H1 (cell line): Measurements from ENCODE around the gene CAMK2D. TPM values are rescaled to one million over a fixed set of nuclear protein-coding genes. Genes with fewer than 3 reads are reported as not detected.

Source experiments
- CTCF ChIA-PET: fragments of 300-600 bp; sonication (Branson Sonifier 250); formaldehyde crosslinking; loops from one replicate; lab custom pipeline; 2021; ENCODE audit not compliant: partially characterized antibody; lab: Charles Lee
- POLR2A ChIA-PET: fragments of 300-600 bp; sonication (Branson Sonifier 250); formaldehyde crosslinking; loops from one replicate; lab custom pipeline; 2021; ENCODE audit warnings: inconsistent platforms; ENCODE audit not compliant: partially characterized antibody; lab: Charles Lee
- DNase-seq, 2 experiments: peaks; one replicate each; pipeline versions ENCODE4 v3.0.0 to v3.0.0-alpha.2; 2010 to 2022; ENCODE audit warnings: low spot score in 2 of 2, low read depth in 1 of 2, mixed read lengths in 1 of 2
- FAIRE-seq: peaks from 2 replicates; lab custom pipeline; 2011; peaks lifted over from hg19 to GRCh38; lab: Jason Lieb, UNC
- H2AFZ ChIP-seq: 2 replicates; pipeline ENCODE4 v1.8.1; 2012; ENCODE audit warnings: low read length, inconsistent platforms
- H2AK5ac ChIP-seq: 2 replicates; pipeline ENCODE4 v1.6.1; 2013; ENCODE audit warnings: low read depth, low read length
- H2BK120ac ChIP-seq: replicated peaks from 2 replicates; pipeline ENCODE3; 2013; ENCODE audit warnings: low read depth, low read length, inconsistent platforms
- H2BK12ac ChIP-seq: 2 replicates; pipeline ENCODE4 v1.6.1; 2013; ENCODE audit warnings: low read depth, low read length
- H2BK15ac ChIP-seq: 2 replicates; pipeline ENCODE4 v1.6.1; 2013; ENCODE audit warnings: low read length
- H2BK20ac ChIP-seq: 2 replicates; pipeline ENCODE4 v1.6.1; 2013; ENCODE audit warnings: low read length
- H2BK5ac ChIP-seq: 2 replicates; pipeline ENCODE4 v1.6.1; 2013; ENCODE audit warnings: low read depth, low read length
- H3K14ac ChIP-seq: 2 replicates; pipeline ENCODE4 v1.6.1; 2013; ENCODE audit warnings: inconsistent platforms; ENCODE audit not compliant: insufficient read length
- H3K18ac ChIP-seq: 2 replicates; pipeline ENCODE4 v1.6.1; 2013; ENCODE audit warnings: low read length; ENCODE audit errors: extremely low read depth
- H3K23ac ChIP-seq: 2 replicates; pipeline ENCODE4 v1.6.1; 2013; ENCODE audit warnings: inconsistent platforms; ENCODE audit not compliant: insufficient read length
- H3K23me2 ChIP-seq: 2 replicates; pipeline ENCODE4 v1.6.1; 2013; ENCODE audit warnings: low read depth, low read length
- H3K27ac ChIP-seq: 2 replicates; pipeline ENCODE4 v1.6.1; 2011; ENCODE audit warnings: low read depth, low read length, inconsistent platforms
- H3K27me3 ChIP-seq, 4 experiments: replicated peaks in 1 of 4; 1 replicate in 1 of 4; 2 replicates in 3 of 4; pipeline versions ENCODE4 v1.6.1 to v1.8.1; 2011 to 2013; ENCODE audit warnings: low read length in 3 of 4, mild to moderate bottlenecking in 3 of 4, inconsistent platforms in 2 of 4, mixed read lengths in 2 of 4, moderate library complexity in 1 of 4; ENCODE audit not compliant: control insufficient read depth in 3 of 4, insufficient read depth in 3 of 4; ENCODE audit errors: extremely low read depth in 1 of 4
- H3K36me3 ChIP-seq, 4 experiments: 2 replicates each; pipeline versions ENCODE4 v1.6.1 to v1.8.1; 2011 to 2013; ENCODE audit warnings: mild to moderate bottlenecking in 4 of 4, low read length in 3 of 4, moderate library complexity in 2 of 4, control low read depth in 1 of 4, inconsistent platforms in 1 of 4; ENCODE audit not compliant: insufficient read depth in 4 of 4, control insufficient read depth in 2 of 4
- H3K4ac ChIP-seq: replicated peaks from 2 replicates; pipeline ENCODE3; 2013; ENCODE audit warnings: low read length, low read depth, mixed read lengths, inconsistent platforms; ENCODE audit not compliant: insufficient read length
- H3K4me1 ChIP-seq, 4 experiments: replicated peaks in 1 of 4; 1 replicate in 1 of 4; 2 replicates in 3 of 4; pipeline versions ENCODE4 v1.6.1 to v1.8.1; 2011 to 2013; ENCODE audit warnings: low read length in 3 of 4, inconsistent platforms in 2 of 4, mixed read lengths in 1 of 4; ENCODE audit not compliant: insufficient read depth in 4 of 4, control insufficient read depth in 3 of 4
- H3K4me2 ChIP-seq, 2 experiments: 2 replicates each; pipeline versions ENCODE4 v1.6.1 to v1.8.1; 2011 to 2013; ENCODE audit warnings: low read depth in 2 of 2, low read length in 2 of 2, control low read depth in 1 of 2, inconsistent platforms in 1 of 2, mild to moderate bottlenecking in 1 of 2; ENCODE audit not compliant: insufficient read depth in 1 of 2
- H3K4me3 ChIP-seq, 4 experiments: fragments of 200-600, 300-600 bp in 1 of 4; sonication (generic), shearing (Covaris generic), sonication (Bioruptor Twin) in 1 of 4; 2 replicates each; pipeline versions ENCODE4 v1.5.1 to v1.8.1; 2011 to 2016; ENCODE audit warnings: low read length in 4 of 4, low read depth in 3 of 4, control low read depth in 2 of 4, inconsistent platforms in 2 of 4, mild to moderate bottlenecking in 2 of 4, mixed read lengths in 1 of 4, moderate library complexity in 1 of 4; ENCODE audit not compliant: insufficient read depth in 2 of 4; ENCODE audit errors: extremely low read depth in 1 of 4
- H3K56ac ChIP-seq: replicated peaks from 2 replicates; pipeline ENCODE3; 2013; ENCODE audit warnings: low read depth, mild to moderate bottlenecking, mixed read lengths, low read length, inconsistent platforms; ENCODE audit not compliant: insufficient read length
- H3K79me1 ChIP-seq: 2 replicates; pipeline ENCODE4 v1.6.1; 2013; ENCODE audit warnings: low read depth, low read length, control low read depth
- H3K79me2 ChIP-seq, 2 experiments: 2 replicates each; pipeline versions ENCODE4 v1.6.1 to v1.8.1; 2012 to 2013; ENCODE audit warnings: low read length in 2 of 2, mild to moderate bottlenecking in 2 of 2, inconsistent platforms in 1 of 2; ENCODE audit not compliant: insufficient read depth in 2 of 2, control insufficient read depth in 1 of 2
- H3K9ac ChIP-seq, 4 experiments: replicated peaks in 1 of 4; 1 replicate in 1 of 4; 2 replicates in 3 of 4; pipeline versions ENCODE4 v1.6.1 to v1.8.1; 2011 to 2013; ENCODE audit warnings: low read depth in 3 of 4, low read length in 3 of 4, control low read depth in 2 of 4, mild to moderate bottlenecking in 2 of 4, moderate library complexity in 2 of 4, inconsistent platforms in 1 of 4; ENCODE audit errors: extremely low read depth in 1 of 4
- H3K9me3 ChIP-seq, 2 experiments: 2 replicates each; pipeline versions ENCODE4 v1.6.1 to v1.8.1; 2012 to 2013; ENCODE audit warnings: mild to moderate bottlenecking in 2 of 2, moderate library complexity in 2 of 2, control low read depth in 1 of 2, inconsistent platforms in 1 of 2, low read depth in 1 of 2, low read length in 1 of 2, mixed read lengths in 1 of 2; ENCODE audit not compliant: insufficient read depth in 2 of 2
- H4K20me1 ChIP-seq, 2 experiments: replicated peaks in 1 of 2; 2 replicates each; pipeline versions ENCODE3 to v1.8.1; 2011 to 2013; ENCODE audit warnings: inconsistent platforms in 2 of 2, low read length in 2 of 2, mild to moderate bottlenecking in 1 of 2; ENCODE audit not compliant: insufficient read depth in 2 of 2, control insufficient read depth in 1 of 2
- H4K5ac ChIP-seq: 2 replicates; pipeline ENCODE4 v1.6.1; 2013; ENCODE audit warnings: low read length, low read depth, mixed read lengths, inconsistent platforms; ENCODE audit not compliant: insufficient read length
- H4K8ac ChIP-seq: 2 replicates; pipeline ENCODE4 v1.8.0; 2013; ENCODE audit warnings: mild to moderate bottlenecking, moderate library complexity, low read length, inconsistent platforms; ENCODE audit not compliant: insufficient read depth; ENCODE audit errors: extremely low read depth
- H4K91ac ChIP-seq: replicated peaks from 2 replicates; pipeline ENCODE3; 2013; ENCODE audit warnings: low read length, mixed read lengths, inconsistent platforms; ENCODE audit not compliant: insufficient read length
- BCL11A ChIP-seq, 2 experiments: IDR thresholded peaks; one replicate each; pipeline ENCODE4 v1.6.1; 2011; ENCODE audit warnings: low read depth in 2 of 2, low read length in 2 of 2, mild to moderate bottlenecking in 2 of 2
- WGBS, 2 experiments: shearing (Covaris generic) in 1 of 2; methylation state at CpG; one replicate each; pipeline versions ENCODE4 v1.1.6 to v1.1.7; 2013 to 2015; ENCODE audit warnings: low lambda C conversion rate in 2 of 2, mixed read lengths in 2 of 2, inconsistent platforms in 1 of 2, low coverage in 1 of 2, missing lambda C conversion rate in 1 of 2; ENCODE audit not compliant: insufficient replicate concordance in 2 of 2, insufficient coverage in 1 of 2, insufficient read length in 1 of 2; ENCODE audit errors: extremely low coverage in 1 of 2, missing lambda C conversion rate in 1 of 2; 5-methylcytosine and 5-hydroxymethylcytosine counted together
- polyA plus RNA-seq, 7 experiments: library from polyadenylated mRNA; depleted of rRNA in 3 of 7; stranded (reverse) in 5 of 7; unstranded in 2 of 7; fragments of >200 nt in 5 of 7; fragments of 200-250 nt in 2 of 7; gene quantifications; 1 replicate in 5 of 7; 2 replicates in 1 of 7; 4 replicates in 1 of 7; pipeline versions ENCODE4 v1.2.1 to v1.2.3, GENCODE V29; 2011 to 2013; ENCODE audit warnings: missing spikeins in 2 of 7, mixed read lengths in 2 of 7
- total RNA-seq: library from RNA; stranded (reverse); fragmentation: NEBNext Ultra II Directional; extraction: Animal tissue kit (Norgen Biotek cat#: 25700); gene quantifications from 2 replicates; pipeline ENCODE4 v1.2.1, GENCODE V29; 2021

The CAMK2D gene
- total and polyA plus RNA-seq, 2 of the 8 experiments (the other 6 are each of a cell fraction or from before 2014, with no cell fraction given), result 3.2 to 7.0 TPM

GRCh38 chr4:113783289-113783688, 21.8 kb upstream of the CAMK2D start:
- FAIRE-seq (no peak), DNase-seq (no peak)
- Histone ChIP-seq H3K79me2 (no peaks in the 10 kb centered on the region), H3K36me3 (no peaks in the 10 kb centered on the region), H3K18ac (no peak overlapping the region), H4K91ac (no peak overlapping the region), H3K23ac (no peak overlapping the region), H2BK5ac (no peak overlapping the region), H4K20me1 (no peaks in the 10 kb centered on the region), H3K23me2 (no peaks in the 10 kb centered on the region), H2AK5ac (no peak overlapping the region), H3K4me3 (no peak overlapping the region), H2BK120ac (no peak overlapping the region), H3K27ac (no peak overlapping the region), H3K9me3 (no peaks in the 10 kb centered on the region), H4K5ac (no peak overlapping the region), H3K79me1 (no peaks in the 10 kb centered on the region), H3K9ac (no peak overlapping the region), H3K4me2 (no peak overlapping the region), H3K56ac (no peak overlapping the region), H2AFZ (no peak overlapping the region), H2BK20ac (no peak overlapping the region), H3K14ac (no peak overlapping the region), H3K27me3 (no peaks in the 10 kb centered on the region), H2BK15ac (no peak overlapping the region), H3K4ac (no peak overlapping the region), H2BK12ac (no peak overlapping the region), H3K4me1 (no peaks in the 10 kb centered on the region), H4K8ac (no peak overlapping the region)
- 83 to 100% methylated on average over 2 of the region's 2 CpGs for WGBS, 2 experiments
- POLR2A ChIA-PET, result no interaction called here
- CTCF ChIA-PET, result interaction anchor here (0.7 to 2.2 kb wide), 4 partner anchors 16 to 410 kb away, joined by 3 to 8 read pairs (median 3); no protein-coding TSS in a partner anchor
- no peak for TF ChIP-seq BCL11A (IDR thresholded peaks at IDR 0.05; ENCODE audit: low read depth in 2 of 2, low read length in 2 of 2)
